22Rv1 (cell line): ENCODE results near the gene FBXO28.

Experiments used
- ZFX ChIP-seq: fragments of 450-650 bp; IDR thresholded peaks from 2 replicates; pipeline ENCODE4 v1.6.1; 2017; ENCODE audit warnings: antibody characterized with exemption, borderline replicate concordance
- TF ChIP-seq, protein P1 (sequence below): fragments of 450-650 bp; IDR thresholded peaks from 2 replicates; pipeline ENCODE4 v1.5.1; 2017; ENCODE audit warnings: mild to moderate bottlenecking

GRCh38 chr1:224170343-224170742 lies 56.4 kb downstream of the FBXO28 start:
- TF ChIP-seq, protein P1, sequence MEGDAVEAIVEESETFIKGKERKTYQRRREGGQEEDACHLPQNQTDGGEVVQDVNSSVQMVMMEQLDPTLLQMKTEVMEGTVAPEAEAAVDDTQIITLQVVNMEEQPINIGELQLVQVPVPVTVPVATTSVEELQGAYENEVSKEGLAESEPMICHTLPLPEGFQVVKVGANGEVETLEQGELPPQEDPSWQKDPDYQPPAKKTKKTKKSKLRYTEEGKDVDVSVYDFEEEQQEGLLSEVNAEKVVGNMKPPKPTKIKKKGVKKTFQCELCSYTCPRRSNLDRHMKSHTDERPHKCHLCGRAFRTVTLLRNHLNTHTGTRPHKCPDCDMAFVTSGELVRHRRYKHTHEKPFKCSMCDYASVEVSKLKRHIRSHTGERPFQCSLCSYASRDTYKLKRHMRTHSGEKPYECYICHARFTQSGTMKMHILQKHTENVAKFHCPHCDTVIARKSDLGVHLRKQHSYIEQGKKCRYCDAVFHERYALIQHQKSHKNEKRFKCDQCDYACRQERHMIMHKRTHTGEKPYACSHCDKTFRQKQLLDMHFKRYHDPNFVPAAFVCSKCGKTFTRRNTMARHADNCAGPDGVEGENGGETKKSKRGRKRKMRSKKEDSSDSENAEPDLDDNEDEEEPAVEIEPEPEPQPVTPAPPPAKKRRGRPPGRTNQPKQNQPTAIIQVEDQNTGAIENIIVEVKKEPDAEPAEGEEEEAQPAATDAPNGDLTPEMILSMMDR: no peak
- TF ChIP-seq ZFX: no peak
